Stimulated activated CD8-positive, alpha-beta memory T cell treated with anti-CD3 and anti-CD28 coated beads, Interleukin-4, amount 100 ng/mL, for 1 hour (primary cell): ENCODE data around the gene NDST1.
"Not testable (repeated sequence)": the region's sequence is repeated elsewhere in the genome, so short reads cannot be mapped to it uniquely, and the experiment has no call there.

ENCODE experiments used
- DNase-seq, 2 donors: peaks; one replicate each; pipeline ENCODE4 v3.0.0-alpha.2; 2020; ENCODE audit warnings: low read depth in 2 of 2, low spot score in 1 of 2

Gene NDST1

GRCh38 chr5:150506571-150507473 lies 1.1 kb upstream of the NDST1 start:
- no peak for DNase-seq

GRCh38 chr5:150508277-150508640 lies 328 bp downstream of the NDST1 start:
- no peak for DNase-seq

- no peak for DNase-seq
These were observed 897 bp downstream of the NDST1 start for GRCh38 chr5:150508828-150509227.

GRCh38 chr5:150509992-150510391 lies 2.1 kb downstream of the NDST1 start:
- DNase-seq, result no peak

- no peak for DNase-seq
These were observed 2.7 kb downstream of the NDST1 start for GRCh38 chr5:150510460-150511263.

- no peak for DNase-seq
These were observed 3.8 kb downstream of the NDST1 start for GRCh38 chr5:150511578-150512367.

GRCh38 chr5:150512368-150512747 lies 4.4 kb downstream of the NDST1 start:
- no peak for DNase-seq

GRCh38 chr5:150513375-150514309 lies 5.7 kb downstream of the NDST1 start:
- no peak for DNase-seq

GRCh38 chr5:150514708-150515211 lies 6.8 kb downstream of the NDST1 start:
- no peak for DNase-seq

- DNase-seq, result no peak
These were observed 7.5 kb downstream of the NDST1 start for GRCh38 chr5:150515446-150515845.

- DNase-seq, result no peak
These were observed 8.1 kb downstream of the NDST1 start for GRCh38 chr5:150516011-150516410.

GRCh38 chr5:150517272-150518152 lies 9.6 kb downstream of the NDST1 start:
- DNase-seq, result no peak

GRCh38 chr5:150518712-150519559 lies 11.0 kb downstream of the NDST1 start:
- not testable (repeated sequence) for DNase-seq

- DNase-seq, result no peak
These were observed 11.6 kb downstream of the NDST1 start for GRCh38 chr5:150519560-150519945.

- no peak for DNase-seq
These were observed 12.0 kb downstream of the NDST1 start for GRCh38 chr5:150519978-150520377.

- DNase-seq, result no peak
These were observed 13.0 kb downstream of the NDST1 start for GRCh38 chr5:150520747-150521521.

GRCh38 chr5:150521522-150521817 lies 13.5 kb downstream of the NDST1 start:
- DNase-seq, result no peak
